Ramos (cell line): ENCODE data around the gene KCNJ15.

ENCODE experiments used
- in situ Hi-C: fragments of 300-500 bp; cut with MboI; formaldehyde crosslinking; loops from one replicate; pipeline ENCODE4 v1.14.3; 2022; ENCODE audit warnings: low sequenced_read_pairs; ENCODE audit not compliant: unreplicated experiment

Gene KCNJ15

DNA sequence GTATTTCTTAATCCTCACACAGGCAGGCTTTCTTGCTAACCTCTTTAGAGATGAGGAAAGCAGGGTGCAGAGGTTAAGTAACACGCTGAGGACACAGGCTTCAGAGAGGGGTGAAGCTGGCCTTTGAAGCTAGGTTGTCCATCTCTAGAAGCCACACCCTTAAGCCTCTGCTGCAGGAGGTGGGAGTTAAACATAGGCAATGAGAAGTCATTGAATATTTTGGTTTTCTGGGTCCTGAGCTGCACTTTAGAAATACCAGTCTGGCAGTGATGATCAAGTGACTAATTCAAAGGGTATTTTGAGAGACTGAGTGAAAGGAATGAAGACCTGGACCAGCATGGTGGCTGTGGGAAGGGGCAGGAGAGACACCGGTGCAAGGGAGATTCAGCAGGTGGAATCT, 9.9 kb downstream of the KCNJ15 start:
- in situ Hi-C loops, result no loop called here

DNA sequence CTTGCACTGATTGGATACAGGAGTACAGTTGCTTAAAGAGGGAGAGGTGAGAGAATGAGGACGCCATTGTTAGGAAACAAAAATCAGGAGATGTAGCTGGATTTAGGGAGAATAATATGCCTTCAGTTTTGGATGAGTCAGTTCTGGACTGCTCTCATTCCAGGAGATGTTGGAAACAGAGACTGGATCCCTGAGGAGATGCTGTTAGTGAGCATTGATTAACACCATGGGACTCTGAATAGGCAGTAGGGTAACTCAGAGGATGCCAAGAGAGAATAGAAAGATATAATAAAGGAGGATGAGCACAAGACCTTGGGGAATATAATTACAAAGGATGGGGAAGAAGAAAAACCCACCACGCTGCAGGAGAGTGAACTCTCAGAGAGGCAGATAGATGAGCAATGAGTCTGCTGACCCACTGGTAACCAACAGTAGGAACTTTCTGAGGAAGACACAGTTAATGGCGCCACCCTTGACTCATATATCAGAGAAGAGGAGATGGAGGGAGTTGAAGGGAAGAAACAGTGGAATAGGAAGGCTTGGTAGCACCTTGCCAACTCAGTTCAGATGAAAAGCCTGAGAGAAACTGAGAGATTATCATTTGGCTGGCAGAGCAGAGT, 10.5 kb downstream of the KCNJ15 start:
- in situ Hi-C loops, result no loop called here

DNA sequence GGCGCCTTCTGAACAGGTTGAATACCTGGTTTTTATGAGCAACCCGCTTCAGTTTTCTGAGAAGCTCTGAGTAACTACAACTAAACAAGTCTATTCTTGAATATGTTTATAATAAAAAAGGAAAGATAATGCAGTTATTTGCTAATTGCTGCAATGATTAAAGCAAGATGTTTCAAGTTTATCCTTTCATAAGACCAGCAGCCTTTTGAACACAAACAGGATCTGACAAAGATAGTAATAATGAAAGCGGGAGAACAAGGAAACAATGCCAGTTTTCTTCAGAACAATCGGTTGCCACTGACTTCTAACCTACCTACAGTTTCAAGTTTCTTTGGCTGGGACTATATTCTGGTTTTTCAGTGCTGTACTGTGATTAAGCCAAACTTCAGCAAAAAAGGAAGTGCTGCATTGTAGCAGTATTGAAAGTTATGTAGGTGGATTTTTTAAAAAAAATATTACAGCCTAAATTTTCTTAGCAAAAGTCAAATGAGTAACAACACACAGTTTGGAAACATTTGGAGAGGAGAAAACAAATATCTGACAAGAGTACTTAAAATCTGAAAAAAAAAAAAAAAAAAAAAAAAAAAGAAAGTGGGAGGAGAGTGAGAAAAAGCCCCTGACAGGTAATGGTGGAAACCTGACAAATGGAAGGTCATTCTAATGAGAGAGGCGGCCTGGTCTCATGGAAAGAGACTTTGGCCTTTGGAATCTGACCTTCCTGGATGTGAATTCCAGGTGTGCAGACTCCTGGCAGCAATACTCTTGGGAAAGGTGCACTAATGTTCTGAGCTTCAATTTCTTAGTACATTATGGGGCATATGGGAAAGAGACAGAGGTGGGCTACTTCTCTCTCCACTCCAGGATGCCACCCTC, 11.4 kb downstream of the KCNJ15 start:
- in situ Hi-C loops, result no loop called here

DNA sequence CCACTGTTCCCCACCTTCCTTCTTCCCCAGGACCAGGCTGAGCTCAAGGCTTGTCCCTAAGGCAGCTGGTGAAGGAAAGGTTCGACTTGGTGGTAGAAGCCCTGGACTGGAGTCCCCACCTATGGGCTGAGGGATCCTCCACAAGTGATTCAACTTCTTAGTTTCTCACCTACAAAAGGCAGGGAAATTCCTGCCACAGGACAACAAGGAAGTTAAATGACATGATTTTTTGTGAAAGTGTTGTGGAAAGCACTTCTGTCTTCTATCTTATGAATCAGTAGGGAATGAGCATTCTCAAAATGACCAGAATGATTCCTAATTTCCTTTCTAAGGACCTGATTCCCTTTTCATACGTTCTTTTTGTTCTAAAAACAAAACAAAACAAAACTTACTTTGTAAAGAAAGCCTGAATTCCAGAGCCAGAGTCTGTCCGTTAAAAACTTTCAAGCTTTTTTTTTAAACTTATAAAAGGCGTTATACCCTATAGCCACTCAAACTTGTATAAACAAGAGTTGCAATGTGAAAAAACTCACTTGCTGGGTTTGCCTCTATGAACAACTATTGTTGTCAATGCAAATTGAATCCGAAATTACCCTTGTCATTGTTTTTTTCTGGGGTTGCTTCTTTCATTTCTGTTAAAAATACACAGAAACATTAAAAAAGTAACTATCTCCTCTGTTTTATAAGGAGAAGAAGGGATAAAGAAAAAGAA, 12.2 kb downstream of the KCNJ15 start:
- in situ Hi-C loops, result no loop called here

DNA sequence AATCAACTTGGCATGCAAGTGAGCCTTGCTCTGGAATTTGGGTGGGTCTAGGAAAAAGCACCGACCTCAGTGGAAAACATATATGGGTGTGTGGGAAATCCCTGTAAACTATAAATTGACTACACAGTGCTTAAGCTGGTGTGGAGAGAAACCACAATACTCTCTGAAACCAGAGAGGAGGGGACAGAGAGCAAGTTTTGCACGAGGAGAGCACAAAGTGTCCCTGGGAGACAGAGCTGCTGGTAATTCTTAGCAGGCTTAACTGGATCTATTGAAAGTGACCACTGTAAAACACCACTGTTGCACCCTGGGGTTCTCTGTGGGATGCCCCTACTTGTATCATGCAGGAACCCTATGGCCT, 12.8 kb downstream of the KCNJ15 start:
- in situ Hi-C loops, result no loop called here

DNA sequence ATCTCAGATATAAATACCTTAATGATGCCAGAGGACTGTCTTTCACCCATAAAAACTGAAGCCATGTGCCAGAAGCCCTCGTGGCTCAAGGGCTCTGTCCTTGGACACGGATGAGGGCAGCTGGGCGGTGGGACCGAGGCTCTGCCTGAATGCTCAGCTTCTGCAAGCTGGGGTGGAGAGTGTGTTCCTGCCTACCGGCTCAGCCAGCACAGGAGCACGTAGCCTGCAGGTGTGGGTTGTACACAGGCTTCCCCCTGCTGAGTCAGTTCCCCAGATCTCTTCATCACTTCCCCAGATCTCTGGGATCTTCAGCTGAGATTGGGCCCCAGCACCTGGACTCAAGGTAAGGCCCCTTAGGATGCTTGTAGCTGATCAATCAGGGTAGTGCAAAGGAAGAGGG, 15.4 kb downstream of the KCNJ15 start:
- in situ Hi-C loops, result no loop called here

DNA sequence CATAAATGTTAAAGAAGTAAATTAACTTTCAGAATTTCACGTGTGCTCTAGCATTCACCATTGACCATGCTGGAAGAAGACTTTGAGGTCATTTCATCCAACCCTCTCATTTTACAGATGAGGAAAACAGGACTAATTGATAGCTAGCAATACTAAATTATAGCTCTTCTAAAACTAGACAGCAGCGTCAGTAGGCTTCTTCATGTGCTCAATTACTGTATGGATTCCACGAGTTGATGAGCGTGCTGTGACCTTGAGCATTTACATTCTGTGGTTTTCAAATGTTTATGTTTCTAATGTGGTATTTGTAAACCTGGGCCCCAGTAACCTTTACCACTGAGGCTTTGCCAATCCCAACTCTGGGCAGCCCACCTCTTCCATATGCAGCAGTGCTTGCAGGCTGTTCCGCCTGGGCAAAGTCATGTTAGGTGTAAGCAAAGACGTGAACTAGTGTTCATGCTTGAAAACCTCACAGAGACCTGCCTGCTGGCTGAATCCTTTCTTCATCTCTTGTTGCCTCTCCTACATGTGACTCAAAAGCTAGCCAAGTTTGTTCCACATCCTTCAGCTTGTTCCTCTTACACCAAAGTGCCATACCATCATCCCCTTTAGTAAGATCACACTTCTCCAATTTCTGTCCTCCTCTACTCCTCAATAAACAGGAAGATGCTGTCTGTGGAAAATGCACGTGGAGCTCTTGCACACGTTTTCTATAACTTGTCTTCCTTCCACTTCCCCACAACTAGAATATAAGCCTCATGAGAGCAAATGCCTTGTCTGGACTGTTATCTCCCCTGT, 17.2 kb downstream of the KCNJ15 start:
- in situ Hi-C loops, result no loop called here

DNA sequence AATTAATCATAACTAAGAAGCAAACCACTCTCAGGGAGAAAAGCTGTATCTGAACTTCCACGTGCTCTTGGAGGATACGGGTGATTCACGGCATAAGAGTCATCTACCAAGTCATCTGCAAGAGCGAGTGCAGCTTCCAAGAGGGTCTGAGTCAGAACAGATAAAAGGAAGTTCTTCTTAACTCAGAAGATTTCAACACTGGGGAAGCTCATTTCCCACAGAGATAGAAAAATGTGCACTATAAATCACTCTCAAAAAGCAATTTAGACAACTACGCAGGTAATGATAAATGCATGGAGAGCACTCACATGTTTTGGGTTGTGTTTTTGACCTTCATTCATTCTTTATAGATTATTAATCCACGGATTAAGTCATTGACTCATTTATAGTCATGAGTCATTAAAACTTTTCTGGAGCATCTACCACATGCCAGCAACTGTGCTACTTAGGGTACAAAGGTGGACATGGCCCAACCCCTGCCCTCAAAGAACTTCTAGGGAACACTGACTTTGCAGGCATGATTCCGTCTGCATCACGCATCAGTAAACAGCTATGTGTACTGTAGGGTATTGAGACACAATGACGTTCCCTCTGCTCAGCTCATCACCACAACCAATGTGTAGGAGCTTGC, 20.8 kb downstream of the KCNJ15 start:
- in situ Hi-C loops, result no loop called here

DNA sequence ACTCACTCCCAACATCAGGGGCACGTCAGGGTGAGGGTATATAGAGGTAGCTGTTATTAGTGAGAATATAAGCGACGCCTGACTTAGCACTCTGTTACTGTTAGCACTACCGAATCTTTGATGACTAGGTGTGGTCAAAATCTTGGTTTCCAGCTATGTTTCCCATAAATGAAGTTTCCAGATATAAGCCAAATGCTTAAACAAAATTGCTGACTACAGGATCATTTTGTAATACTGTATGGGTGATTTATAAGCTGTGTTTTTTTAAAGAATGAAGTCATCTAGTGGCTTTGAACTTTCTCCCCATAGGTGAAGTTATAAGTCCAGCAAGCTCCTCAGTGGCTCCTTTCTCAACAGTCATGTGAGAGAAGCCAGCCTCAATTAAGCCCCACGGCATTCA, 23.7 kb downstream of the KCNJ15 start:
- in situ Hi-C loops, result no loop called here

DNA sequence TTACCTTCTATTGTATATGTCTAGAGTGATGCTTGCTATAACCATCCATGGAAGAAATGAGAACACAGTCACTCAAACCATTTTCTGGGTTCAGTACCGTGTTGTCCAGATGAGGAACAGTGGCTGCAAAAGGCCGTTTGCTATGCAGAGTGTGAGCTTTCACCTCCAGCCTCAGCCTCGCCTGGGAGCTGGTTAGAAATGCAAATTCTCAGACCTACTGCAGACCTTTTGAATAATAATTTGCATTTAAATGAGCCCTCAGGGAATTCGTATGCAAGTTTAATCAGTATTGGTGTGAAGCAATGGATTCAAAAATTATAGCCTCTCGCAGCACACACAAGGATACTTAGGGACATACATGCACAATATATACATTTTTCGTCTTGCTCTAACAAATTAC, 24.1 kb downstream of the KCNJ15 start:
- in situ Hi-C loops, result no loop called here

DNA sequence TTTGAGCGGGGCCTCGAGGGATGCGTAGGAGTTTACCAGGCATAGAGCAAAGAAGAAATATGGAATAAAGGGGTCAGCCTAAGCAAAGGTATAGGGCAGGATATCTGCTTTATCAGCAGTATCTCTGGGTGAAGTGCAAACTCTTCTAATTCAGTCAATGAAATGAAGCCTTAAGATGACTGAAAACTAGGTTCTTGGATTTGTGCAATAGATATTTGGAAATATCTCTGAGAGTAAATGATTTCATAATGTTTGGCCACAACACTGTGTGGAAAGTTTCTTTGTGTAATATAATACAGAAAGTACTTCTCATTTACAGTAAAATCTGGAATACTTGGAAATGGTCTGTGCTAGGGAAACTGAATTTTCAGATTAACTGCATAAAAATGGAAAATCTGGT, 26.1 kb downstream of the KCNJ15 start:
- in situ Hi-C loops, result no loop called here

DNA sequence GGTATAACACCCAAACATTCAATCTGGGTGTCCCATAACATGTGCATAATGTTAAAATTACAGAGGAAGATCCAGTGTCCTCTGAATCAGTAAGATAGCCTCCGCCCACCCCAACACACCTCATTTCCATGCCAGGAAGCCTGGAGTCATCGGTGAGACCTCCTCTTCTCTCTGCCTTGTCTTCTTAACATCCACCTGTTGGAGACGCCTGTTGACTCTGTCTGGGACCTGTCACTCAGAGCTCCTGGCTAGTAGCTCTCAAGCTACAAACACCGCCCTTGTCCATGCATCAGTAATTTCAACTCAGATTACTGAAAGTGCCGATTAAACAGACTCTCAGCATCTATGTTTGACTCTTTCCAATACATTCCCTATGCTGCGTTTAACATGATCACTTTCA, 27.4 kb downstream of the KCNJ15 start:
- in situ Hi-C loops, result no loop called here

DNA sequence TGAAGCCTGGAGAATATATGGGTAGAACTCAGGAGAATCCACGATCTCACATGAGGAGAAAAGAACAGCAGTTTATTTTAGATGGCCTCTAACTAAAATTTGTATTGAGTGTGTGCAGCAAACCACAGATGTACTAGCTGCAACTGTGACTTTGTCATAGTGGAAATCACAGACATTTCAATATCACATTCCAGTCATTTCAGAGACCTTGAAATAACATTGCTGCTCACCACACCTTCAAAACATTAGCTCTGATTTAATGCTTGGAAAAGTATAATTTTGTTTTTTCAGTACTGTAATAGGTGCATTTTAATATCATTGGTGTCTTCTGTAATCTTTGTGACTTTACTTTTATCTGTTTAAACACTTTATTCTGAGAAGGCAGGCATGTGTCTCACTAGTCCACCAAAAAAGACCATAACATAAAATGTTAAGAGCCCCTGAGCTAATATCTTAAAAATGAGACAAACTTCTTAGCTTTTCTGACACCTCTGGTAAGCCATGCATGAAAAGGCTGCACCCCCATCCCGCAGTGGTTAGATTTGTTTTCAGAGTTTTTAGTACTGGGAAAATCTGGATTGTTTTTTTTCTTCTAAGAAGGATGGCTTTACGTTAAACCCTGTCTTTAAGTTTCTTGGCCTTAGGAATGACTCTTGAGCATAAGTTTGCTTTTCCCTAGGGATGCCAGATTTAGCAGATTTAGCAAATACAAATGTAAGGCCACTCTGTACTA, 30.1 kb downstream of the KCNJ15 start:
- in situ Hi-C loops, result no loop called here

DNA sequence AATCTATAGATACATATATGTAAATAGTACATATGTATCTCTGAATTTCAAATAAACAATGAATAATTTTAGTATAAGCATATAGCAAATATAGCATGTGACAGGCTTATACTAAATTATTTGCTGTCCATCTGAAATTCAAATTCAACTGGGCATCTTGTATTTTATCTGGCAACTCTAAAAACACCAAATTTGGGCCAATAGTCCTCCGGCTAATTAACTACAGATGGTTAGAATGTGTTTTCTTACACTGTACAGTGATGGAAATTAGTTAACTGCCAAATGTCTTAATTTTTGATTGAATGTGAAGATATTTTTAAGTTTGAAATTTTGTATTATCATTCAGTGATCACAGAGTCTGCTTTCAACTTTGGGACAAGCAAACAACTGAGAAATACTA, 30.7 kb downstream of the KCNJ15 start:
- in situ Hi-C loops, result no loop called here

DNA sequence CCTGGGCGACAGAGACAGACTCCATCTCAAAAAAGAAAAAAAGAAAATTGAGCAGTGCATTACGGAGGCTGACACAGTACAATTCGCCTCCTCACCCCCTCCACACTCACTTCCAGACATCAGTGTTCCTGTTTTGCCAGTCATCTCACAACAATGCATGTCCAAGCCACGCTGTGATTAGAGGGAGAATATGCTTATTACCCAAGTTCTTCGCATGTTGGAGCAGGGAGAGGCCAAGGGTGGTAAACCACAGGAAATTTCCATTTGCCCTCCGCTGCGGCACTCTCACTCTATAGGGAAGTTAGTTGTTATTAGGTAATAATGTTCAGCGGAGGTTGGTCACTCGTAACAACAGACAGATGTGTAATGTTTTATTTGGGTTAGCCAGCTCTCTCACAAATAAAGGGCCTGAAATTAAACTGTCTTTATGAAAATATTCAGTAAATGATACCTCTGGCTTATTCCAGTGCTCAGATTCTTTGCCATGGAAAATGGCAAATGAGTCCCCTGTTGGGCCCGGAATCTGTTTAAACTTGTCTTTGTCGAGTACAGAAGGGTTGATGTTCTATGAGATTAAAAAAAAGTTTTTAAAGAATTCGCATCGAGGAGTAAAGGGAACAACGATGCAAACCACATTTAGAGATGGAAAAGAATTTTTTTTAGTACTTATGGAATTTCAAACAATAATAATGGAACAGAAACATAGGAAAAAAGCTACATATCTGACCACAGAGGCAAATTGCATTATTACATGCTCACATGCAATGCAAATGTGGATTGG, 33.1 kb downstream of the KCNJ15 start:
- in situ Hi-C loops, result no loop called here

DNA sequence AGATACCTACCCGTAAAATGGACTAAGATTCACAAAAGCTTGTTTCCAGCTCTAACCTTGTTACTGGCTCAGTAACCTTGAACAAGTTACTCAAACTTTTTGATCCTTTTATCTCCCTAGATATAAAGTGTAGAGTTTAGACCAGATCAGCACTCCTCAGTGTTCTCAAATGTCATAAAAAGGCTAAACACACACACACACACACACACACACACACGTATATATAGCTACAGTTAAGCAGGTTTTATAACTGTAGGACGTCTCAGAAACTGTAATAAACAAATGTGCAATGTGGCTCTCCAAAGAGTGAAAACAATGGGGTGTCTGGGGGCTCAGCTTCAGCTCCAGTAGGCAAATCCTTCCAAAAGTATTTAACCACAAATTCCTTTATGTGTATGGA, 34.0 kb downstream of the KCNJ15 start:
- in situ Hi-C loops, result no loop called here

DNA sequence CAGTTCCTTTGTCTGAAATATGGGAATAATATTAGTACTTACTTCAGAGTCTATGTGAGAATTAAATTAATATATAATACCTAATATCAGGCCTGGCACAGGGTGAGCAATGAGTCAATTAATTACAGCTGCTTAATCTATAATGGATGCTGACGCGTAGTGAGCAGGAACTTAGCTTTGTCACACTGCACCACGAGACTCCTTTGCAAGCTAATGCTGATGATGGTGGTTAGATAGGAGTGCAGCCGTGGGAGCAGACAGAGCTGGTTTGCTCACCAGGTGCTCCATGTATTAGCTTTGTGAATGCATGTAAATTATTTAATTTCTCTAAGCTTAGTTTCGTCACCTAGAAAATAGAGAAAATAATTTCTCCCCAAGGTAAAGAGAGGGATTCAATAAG, 35.1 kb downstream of the KCNJ15 start:
- in situ Hi-C loops, result no loop called here

DNA sequence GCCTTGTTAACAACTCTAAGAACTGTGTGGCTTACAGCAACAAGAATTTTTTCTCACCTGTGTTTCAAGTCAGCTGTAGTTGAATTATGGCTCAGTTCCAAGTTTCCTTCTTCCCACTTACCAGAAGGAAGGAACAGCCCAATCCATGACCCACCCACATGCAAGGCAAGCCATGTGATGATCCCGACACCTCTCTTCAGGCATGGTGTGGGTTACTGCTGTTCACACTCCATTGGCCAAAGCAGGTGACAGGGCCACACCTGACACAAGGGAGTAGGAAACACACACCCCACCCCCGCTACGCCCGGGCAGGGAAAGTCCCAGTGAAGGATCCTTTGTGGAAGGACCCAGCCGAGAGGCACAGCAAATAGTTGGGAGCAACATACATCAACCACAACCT, 36.3 kb downstream of the KCNJ15 start:
- in situ Hi-C loops, result no loop called here

DNA sequence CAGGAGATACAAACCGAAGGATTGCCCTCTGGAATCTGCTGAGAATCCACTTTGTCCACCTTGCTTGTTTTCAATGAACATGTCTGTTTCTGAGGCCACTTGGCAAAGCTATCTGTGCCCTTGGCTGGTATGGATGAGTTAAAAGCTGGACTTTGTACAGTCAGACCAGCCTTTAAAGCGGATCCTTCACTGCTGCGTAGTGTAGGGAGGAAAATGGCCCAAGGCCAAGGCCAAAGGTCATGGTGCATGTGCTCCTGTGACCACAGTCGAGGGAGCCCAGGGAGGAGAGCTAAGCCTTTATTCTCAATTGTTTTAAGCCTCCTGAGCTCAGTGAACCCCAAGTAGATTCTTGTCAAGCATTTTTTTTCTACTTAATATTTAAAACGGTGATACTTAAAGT, 37.0 kb downstream of the KCNJ15 start:
- in situ Hi-C loops, result no loop called here
